Activated CD8-positive, alpha-beta memory T cell treated with anti-CD3 and anti-CD28 coated beads, Interleukin-2, amount 50 U/mL, for 24 hours (primary cell): ENCODE results near the gene GRHL3.

Experiments used
- DNase-seq: peaks from one replicate; pipeline ENCODE4 v3.0.0-alpha.2; 2020; ENCODE audit errors: extremely low read depth

GRHL3 gene

DNA sequence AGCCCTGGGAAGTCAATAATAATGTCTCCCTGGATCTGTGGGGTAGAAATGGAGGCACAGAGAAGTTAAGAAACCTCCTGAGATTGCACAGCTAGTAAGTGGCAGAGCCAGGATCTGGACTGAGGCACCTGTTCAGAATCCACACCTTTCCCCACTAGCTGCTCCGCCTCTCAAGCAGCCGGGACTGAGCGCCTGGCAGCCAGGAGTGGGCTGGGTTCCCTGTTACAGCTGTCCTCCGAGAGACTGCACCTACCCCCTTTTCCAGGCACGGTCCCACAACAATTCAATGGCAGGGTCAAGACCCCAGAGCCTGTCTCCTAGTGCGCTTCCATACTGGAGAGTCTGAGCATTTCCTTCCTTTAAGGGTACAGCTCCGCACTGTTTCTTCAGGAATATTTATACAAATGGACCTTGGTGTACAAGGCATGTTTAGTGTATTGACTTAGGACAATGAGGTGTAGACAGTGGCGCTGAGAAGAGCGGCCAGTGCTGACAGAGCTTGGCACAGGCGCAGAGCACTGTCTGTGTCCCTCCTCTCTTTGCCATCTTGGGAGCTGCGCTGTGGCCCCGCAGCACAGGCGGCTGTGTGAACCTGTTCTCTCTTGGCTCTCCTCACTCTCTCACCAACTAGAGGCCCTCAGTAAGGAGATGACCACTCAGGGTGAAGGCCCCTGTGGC, 24.4 kb downstream of the GRHL3 start:
- no peak for DNase-seq

DNA sequence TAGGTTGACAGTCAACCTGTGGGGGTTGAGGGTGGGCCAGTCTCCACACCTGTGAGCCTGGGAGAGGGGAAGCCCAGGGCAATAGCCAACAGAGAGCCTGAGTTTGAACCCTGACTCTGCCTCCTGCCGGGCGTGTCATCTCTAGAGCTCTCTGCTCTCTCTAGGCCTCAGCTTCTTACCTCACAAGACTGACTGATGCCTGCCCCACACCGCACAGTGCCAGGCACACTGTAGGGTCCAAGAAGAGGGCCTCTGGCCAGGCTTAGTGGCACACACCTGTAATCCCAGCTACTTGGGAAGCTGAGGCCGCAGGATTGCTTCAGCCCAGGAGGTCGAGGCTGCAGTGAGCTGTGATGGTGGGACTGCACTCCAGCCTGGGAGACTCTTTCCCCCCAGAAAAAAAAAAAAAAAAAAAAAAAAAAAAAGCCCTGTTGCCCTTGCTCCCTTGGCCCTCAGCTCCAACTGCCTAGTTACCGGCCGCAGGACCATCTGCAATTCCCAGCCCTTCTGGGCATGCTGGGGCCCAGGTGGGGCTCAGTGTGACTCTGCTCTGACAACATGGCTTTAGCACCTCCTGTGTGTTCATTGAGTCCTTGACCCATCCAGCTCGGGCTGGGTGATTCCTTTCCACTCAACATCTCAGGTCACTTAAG, 25.1 kb downstream of the GRHL3 start:
- no peak for DNase-seq

DNA sequence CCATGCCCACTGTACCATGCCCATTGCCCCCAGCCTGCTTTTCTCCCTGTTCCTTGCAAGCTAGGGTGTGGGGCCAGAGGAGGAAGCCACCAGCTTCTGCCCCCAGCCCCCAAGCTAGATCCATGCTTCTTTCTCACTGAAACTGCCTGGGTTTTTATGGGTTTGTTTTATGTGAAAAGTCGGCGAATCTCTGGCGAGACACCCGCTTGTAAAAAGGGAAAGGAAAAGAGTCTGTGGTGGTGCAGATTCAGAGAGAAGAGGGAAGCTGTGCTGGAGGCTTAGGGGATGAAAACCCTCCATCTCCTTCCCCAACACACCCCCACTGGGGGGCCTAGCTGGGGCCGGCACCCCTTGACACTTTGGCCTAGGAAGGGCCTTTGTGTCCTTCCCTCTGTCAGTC, 26.2 kb downstream of the GRHL3 start:
- DNase-seq = no peak

DNA sequence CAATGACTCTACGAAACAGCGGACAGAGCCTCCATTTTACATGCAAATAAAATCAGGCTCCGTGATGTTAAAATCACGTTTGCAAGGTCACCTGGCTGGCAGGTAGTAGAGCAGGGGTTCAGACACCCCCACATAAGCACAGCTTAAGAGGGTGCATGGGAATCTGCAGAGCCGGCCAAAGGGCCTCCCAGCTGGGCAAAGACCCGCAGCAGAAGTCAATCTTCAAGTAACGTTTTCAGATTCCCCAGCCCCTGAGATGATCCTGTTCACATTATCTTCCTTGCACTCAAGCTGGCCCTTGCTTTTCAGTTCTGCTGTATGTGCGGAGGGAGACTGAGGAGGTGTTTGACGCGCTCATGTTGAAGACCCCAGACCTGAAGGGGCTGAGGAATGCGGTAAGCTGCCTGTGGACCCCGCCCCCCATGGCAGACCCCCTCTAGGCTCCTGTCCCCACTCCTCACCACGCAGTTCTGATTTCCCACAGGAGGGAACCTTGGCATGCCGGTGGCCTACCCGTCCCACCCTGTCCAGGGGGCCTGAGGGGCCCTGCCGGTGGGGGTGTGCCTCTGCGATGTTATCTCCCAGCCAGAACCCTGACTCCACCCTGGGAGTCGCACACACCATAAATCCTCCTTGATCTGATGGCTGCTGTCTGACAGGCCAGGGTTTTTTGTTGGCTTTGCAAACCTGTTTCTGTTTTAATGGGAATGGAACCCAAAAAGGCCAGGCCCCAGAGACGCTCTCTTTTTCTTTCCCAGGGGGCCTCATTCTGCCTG, 28.2 kb downstream of the GRHL3 start:
- DNase-seq = no peak

DNA sequence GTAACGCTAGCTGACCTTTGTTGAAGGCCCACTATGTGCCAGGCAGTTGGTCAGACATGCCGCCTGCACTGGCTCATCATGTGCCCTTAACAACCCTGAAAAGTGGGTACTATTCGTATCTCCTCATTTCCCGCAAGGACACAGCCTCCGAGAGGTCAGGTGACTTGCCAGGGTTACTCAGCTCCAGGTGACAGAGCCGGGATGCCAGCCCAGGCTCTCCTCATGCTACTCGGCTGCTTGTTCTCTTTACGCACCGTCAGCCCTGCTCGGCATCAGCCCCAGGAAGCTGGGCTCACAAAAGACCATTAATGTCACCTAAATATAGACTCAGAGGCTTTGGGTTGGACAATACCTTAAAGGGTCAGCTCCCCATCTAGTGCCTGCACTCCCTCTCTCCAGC, 29.0 kb downstream of the GRHL3 start:
- DNase-seq = no peak

DNA sequence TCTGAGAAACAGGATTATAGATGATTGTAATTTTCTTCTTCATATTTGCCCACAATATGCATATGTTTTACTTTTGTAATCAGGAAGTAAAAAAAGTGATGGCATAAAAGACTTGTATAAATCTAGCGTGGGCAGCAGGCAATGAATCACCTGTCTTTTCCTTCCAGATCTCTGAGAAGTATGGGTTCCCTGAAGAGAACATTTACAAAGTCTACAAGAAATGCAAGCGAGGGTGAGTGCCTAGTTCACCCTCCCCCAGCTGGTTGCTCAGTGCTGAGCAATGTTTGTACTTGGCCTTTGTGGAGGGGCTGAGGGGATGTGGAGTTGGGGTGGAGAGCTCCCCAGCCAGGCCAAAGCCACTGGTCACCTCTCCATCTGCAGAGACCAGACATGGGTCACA, 30.7 kb downstream of the GRHL3 start:
- no peak for DNase-seq

DNA sequence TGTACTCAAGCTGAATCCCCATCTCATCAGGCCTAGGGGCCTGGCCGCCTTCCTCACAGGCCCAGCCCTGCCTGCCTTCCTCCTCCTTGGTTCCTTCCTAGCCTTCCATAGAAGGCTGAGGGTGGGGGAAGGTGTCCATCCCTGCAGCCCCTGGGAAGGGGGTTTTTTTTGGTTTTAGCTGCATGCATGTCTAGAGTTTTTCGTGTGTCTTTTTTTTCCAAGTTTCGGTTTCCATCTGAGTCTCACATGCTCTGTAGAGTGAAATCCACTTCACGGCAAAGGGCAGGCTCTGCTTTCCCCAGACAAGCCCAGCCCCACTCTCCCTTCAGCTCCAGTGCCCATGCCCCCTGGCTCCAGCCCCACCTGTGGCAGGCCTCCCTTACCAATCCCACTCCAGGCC, 32.1 kb downstream of the GRHL3 start:
- DNase-seq = no peak

DNA sequence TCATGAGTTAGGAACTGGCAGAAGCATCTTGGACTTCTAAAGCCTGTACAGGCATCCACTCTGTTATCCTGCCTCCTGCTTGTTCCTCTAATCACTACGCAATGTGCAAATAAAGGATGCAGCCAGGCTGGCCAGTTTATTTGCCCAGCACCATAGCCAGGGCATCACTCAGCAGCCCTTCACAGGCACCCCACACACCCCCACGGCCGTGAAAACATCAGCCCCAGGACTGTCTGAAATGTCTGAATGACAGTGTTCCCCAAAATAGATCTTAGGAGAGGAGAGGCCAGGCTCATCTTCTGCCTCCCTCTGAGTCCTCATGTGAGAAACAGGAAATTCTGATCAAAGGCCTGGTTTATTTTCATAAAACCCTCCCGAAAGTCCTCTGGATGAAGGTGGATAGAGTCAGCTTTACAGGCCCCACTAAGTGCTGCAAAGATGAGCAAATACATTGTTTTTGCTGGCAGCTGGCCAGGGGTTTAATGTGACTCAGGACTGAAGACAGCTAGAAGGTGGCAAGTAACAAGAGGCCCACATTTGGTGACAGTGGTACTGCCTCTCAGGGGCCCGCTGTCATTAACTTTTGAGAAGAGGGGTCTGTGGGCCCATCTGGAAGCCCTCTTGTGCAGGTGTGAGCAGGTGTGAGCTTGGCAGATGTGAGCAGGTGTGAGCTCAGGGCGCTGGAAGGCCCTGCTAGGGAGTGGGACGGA, 32.9 kb downstream of the GRHL3 start:
- no peak for DNase-seq

DNA sequence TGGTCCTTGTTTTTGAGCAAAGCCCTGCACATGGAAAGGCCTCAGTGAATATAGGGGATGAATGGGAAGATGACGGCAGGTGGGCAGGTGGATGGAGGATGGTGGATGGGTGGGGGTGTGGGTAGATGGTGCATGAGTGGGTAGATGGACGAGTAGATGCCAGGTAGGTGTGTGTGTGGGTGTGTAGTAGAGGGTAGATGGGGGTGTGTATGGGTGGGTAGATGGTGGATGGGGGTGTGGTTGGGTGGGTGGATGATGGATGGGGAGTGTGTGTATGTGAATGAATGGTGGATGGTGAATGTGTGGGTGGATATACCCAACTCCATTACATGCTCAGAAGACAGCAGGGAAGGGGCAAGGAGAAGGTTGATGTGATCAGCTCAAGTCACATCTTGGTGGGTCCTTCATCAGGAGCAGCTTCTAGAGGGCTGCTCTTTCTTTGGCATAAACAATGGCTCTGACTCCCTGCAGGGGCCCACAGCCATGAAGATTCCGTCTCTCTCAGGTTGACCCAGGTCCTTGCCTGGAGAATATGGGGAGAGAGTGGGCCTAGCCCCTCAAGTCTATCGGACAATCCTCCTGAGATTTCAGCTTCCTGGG, 34.2 kb downstream of the GRHL3 start:
- no peak for DNase-seq

DNA sequence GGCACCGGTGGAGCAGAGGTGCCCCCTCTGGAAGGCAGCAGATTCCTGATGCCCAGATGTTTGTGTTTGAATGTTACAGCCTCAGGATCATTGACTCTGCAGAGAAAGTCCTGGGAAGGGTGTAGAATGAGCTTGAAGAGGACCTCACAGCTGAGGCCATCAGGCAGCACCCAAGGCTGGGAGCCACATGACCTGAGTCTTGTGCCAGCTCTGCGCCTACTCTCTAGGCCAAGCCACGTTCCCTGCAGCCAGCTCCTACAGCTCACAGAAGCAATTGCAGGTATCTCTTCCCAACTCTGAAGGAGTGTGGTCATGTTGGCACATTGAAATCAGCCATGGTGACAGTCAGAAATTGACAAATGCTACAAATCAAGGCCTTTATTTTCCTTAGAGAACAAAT, 36.3 kb downstream of the GRHL3 start:
- DNase-seq = no peak

DNA sequence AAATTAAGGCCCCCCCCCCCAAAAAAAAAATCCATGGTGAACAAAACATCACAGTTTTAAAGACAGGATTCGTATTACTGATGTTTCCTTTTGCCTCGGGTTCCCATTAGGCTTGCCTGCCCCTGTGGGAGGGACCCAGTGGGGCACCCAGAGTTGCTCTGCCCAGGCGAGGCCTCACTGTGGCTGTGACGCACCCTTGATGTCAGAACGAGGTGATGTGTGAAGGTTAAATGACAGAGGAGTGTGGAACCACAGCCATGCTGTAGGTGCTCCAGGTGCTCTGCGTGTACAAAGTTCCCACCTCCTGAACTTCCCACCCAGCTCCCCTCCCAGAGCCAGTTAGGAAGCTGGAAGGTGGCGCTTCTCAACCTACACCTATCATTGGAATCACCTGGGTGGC, 37.9 kb downstream of the GRHL3 start:
- DNase-seq = no peak

DNA sequence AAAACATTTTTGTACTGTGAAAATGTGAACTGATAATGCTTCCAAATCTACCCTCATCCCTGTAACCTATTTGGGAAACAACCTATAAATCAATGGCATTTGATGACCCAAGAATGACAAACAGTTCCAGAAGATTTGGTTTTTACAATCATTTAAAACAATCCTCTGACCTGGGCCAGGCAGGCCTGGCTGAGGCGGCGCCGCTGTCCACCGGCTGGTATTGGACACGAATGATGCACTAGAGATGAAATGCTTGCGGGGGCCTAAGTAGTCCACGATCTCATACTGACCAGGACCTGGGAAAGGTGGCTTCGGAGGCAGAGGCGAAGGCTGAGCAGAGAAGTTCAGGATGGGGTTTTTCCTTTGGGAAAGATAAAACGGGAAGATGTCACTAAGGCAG, 41.5 kb downstream of the GRHL3 start:
- DNase-seq = no peak

DNA sequence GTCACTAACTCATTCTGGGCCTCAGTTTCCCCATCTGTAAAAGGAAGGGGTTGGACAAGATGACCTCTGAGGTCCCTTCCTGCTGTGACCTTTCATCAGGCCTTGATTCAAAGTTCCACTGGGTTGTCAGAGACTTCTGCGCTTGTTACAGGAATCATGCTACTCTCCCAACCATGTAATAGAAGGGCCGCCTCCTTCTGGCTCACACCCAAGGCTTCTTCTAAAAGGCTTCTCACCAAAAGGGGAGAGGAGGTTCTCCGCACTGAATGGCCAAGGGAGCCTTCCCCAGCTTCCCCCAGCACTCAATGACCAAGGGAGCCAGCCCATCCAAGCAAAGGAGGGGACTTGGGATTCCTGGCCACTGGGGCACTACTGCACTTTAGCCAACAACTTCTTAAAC, 42.7 kb downstream of the GRHL3 start:
- DNase-seq = no peak

DNA sequence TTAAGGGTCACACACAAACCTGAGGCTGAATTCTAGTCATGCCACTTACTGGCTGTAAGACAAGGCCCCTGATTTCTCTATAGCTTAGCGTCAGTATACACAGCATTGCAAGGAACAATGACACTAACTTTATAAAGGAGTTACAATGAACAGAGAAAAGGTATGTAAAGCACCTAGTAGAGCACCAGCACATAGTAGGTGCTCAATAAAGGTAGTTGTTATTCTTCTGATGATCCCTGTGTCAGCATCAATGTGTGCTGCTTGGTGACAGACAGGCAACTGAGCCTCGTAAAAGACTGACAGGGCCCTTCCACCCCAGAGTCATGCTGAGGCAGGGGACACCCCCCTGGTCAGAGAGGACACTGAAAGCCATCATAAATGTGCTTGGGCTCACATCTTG, 43.2 kb downstream of the GRHL3 start:
- no peak for DNase-seq

DNA sequence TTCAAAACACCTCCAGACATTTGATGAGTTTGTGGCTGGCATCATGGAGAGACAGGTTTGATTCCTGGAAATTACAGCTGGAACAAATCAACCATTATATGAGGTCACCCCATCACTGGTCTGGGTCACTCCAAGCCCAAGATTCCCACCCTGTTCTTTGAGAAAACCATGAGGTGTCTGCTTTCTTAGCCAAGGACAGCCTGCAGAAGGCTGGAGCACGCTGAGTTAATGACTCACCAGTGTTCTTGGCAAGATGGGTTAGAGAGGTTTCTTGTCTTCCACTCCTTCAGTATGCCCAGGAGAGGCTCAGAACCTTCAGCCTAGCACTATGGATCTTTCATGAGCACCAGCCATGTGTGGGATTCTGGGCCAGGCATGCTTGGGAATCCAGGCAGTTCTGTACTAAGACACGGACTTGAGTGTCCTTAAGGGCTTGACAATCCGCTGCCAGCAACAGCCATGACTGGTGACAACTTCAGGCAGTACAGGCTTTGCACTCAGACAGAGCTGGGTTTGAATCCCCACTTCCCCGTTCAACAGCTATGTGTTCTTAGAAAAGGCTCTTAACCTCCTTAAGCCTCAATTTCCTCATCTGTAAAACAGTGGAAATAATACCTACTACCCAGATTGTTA, 43.9 kb downstream of the GRHL3 start:
- no peak for DNase-seq

DNA sequence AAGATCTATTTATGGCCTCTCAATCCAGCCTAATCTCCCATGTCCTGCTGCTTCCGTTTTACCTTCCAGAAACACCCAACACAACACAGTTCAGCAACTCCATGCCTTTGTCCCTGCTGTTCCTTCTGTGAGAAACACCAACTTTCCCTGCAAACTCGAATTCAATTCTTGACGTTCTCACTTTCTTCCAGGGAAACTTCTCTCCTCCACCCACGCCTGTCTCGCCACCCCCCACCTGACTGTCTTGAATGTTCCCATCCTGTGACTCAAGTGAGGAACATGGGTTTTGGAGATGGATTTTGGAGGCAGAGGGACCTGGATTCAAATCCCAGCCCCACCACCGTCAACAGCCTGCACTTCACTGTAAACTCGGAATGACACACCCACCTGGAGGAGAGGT, 44.8 kb downstream of the GRHL3 start:
- DNase-seq = no peak

DNA sequence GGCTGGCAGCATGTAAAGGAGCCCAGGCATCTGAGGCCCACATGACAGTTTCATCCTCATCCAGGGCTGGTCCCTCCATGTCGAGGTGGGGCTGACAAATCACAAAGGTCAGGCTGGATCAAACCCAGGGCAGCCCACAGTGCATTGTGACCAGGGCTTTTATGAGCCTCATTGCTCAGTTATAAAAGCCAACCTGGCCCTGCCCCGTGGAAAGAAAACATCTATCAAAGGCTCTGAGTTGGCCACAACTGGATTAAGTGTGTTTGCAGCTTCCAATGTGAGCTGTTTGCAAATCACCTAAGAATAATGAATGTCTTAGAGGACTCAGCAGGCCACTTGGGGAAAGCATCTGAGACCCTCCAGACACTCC, 45.4 kb downstream of the GRHL3 start:
- no peak for DNase-seq

DNA sequence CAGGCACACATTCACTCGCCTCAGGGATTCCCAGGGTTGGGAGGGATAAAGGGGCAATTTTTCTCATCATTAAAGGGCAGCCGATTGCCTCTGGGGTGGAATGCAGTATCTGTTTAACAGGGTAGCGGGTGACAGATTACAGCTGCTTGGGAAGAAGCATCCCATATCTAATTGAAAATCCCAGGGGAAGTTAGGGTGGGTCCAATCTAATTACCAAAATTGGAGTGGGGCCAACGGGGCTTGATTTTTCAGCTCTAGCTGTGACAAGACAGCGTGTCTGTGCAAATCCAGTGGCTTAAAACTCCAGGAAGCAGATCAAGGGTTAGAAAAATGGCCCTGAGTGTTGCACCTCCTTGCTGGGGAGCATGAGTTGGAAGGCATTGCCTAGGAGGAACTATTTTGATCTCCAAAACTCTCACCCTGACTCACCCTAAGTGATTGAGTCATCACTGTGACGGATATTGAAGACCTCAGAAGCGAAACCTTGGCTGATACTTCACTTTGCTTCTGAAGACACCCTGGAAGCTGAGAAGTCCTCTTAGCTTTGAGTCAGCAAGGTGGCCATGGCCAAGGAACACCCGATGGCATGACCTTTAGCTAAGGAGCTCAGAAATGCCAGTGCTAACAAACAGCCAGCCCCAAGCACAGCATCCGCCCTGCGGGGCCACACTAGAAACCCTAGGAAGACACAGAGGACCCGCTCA, 46.0 kb downstream of the GRHL3 start:
- DNase-seq = no peak

DNA sequence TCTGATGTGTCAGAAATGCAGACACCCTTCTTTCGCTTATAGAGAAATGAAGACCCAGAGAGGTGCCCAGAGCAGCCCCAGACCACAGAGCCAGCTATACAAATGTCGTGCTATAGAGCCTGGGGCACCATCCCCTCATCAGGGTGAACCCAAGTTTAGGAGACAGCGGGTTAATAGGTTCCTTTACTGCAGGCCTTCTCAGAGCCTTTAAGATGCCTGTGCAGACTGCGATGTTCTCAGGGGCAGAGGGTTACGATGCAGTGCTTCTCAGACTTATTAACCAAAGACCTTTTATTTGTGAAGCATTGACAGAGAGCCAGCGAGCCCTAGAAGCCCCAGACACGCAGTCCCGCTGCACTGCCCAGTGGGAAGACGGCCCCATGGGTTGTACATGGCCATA, 47.5 kb downstream of the GRHL3 start:
- no peak for DNase-seq

DNA sequence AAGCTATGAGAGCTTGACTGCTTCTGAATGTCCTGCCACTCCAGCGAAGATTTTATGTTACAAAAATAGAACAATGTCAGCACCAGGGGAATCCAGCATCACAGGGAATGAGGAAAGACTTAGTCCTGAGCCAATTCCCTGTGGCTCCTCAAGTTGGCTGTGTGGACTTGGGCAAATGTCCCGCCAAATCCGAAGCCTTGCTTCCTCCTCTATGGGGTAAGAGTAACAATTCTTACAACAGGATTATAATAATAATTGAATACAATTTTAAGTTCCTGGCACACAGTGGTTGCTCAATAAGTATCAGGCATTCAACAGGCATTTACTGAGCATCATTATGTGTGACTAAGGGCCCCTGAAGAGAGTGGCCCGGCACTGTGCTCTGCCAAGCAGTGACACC, 50.0 kb downstream of the GRHL3 start:
- DNase-seq = no peak

DNA sequence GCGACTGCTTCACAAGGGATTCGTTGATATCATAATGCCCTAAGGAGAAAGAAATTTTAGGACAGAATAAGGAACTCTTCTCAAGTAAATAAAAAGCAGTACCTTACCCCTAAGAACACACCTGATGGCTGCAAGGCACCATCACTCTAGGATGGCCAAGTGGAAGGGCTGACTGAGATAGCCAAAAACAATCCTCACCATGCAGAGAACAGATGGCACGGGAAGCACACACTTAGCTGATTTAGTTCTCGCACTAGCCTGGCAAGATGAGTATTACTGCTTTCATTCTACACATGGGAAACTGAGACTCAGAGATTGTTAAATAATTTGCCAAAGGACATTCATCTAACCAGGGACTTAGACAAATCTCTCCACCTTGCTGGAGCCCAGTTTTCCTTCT, 50.6 kb downstream of the GRHL3 start:
- no peak for DNase-seq
